HCT116 (cell line): Measurements from ENCODE around the gene ZNF554. TPM values are rescaled to one million over a fixed set of nuclear protein-coding genes. Genes with fewer than 3 reads are reported as not detected.

Experiments used
- ATAC-seq: fragments of 200-7000 bp; cut with Tn5 transposase; 2 replicates; pipeline ENCODE4 v1.9.1; 2020; ENCODE audit warnings: mild to moderate bottlenecking, moderate library complexity
- BruUV-seq: library from RNA; stranded (reverse); fragments of 400-500 nt; replicated peaks from 2 replicates; lab custom pipeline; 2021; lab: Mats Ljungman, UMichigan
- CTCF ChIA-PET: fragments of 300-600 bp; sonication (Branson Sonifier 250); formaldehyde crosslinking; loops from one replicate; lab custom pipeline; 2021; ENCODE audit warnings: antibody characterized with exemption; lab: Charles Lee
- POLR2A ChIA-PET: fragments of 300-600, 350-600 bp; sonication (Branson Sonifier 250); formaldehyde crosslinking; loops from one replicate; lab custom pipeline; 2021; ENCODE audit warnings: antibody characterized with exemption; lab: Charles Lee
- RAD21 ChIA-PET, 2 experiments: fragments of 300-600 bp; sonication (Branson Sonifier 250); formaldehyde crosslinking; loops; one replicate each; lab custom pipeline; 2023; ENCODE audit warnings: low total read pairs in 2 of 2; ENCODE audit not compliant: uncharacterized antibody in 2 of 2, unreplicated experiment in 2 of 2, low non-redundant PET in 1 of 2; lab: Charles Lee
- DNase-seq: peaks from one replicate; pipeline ENCODE4 v3.0.0-alpha.2; 2010; ENCODE audit warnings: low read depth, low spot score
- H2AFZ ChIP-seq: fragments of 200-600 bp; shearing (Covaris generic), sonication (generic); 2 replicates; pipeline ENCODE4 v1.6.1; 2017; ENCODE audit warnings: low read depth, mixed run types, mixed read lengths, antibody characterized with exemption, low read length; ENCODE audit not compliant: poor library complexity, severe bottlenecking
- H3K27ac ChIP-seq: 2 replicates; pipeline ENCODE4 v1.5.1; 2012; ENCODE audit warnings: low read depth, low read length
- H3K27me3 ChIP-seq: fragments of 200-600 bp; sonication (generic); 2 replicates; pipeline ENCODE4 v1.6.1; 2016; ENCODE audit warnings: mixed run types, low read length, mixed read lengths; ENCODE audit not compliant: insufficient read depth
- H3K36me3 ChIP-seq, 2 experiments: fragments of 200-500 bp in 1 of 2; fragments of 200-600 bp in 1 of 2; sonication (Bioruptor generic) in 1 of 2; sonication (generic) in 1 of 2; 2 replicates each; pipeline versions ENCODE4 v1.5.1 to v1.6.1; 2014 to 2016; ENCODE audit warnings: low read length in 2 of 2, inconsistent platforms in 1 of 2, mixed read lengths in 1 of 2, mixed run types in 1 of 2; ENCODE audit not compliant: insufficient read depth in 2 of 2, control insufficient read depth in 1 of 2
- H3K4me1 ChIP-seq, 2 experiments: fragments of 200-600 bp in 1 of 2; sonication (generic) in 1 of 2; 2 replicates each; pipeline versions ENCODE4 v1.5.1 to v1.6.1; 2012 to 2017; ENCODE audit warnings: low read length in 2 of 2, inconsistent platforms in 1 of 2, mild to moderate bottlenecking in 1 of 2, mixed read lengths in 1 of 2, mixed run types in 1 of 2, moderate library complexity in 1 of 2; ENCODE audit not compliant: insufficient read depth in 2 of 2, control insufficient read depth in 1 of 2
- H3K4me2 ChIP-seq: fragments of 200-600 bp; sonication (generic); 2 replicates; pipeline ENCODE4 v1.6.1; 2017; ENCODE audit warnings: mixed run types, low read length, mixed read lengths
- H3K4me3 ChIP-seq, 2 experiments: fragments of 200-600 bp in 1 of 2; sonication (generic) in 1 of 2; replicated peaks in 1 of 2; 2 replicates each; pipeline ENCODE4 v1.5.1; 2011 to 2016; ENCODE audit warnings: low read length in 2 of 2, control low read depth in 1 of 2, low read depth in 1 of 2, mild to moderate bottlenecking in 1 of 2, mixed read lengths in 1 of 2, mixed run types in 1 of 2
- H3K79me2 ChIP-seq: fragments of 200-600 bp; sonication (generic); 2 replicates; pipeline ENCODE4 v1.6.1; 2017; ENCODE audit warnings: mild to moderate bottlenecking, mixed run types, low read length, moderate library complexity, mixed read lengths; ENCODE audit not compliant: insufficient read depth
- H3K9ac ChIP-seq: fragments of 200-600 bp; sonication (generic); 2 replicates; pipeline ENCODE4 v1.6.1; 2016; ENCODE audit warnings: low read length, mixed read lengths
- H3K9me2 ChIP-seq: fragments of 200-600 bp; sonication (generic), shearing (Covaris generic); 2 replicates; pipeline ENCODE4 v1.6.1; 2017; ENCODE audit warnings: mixed run types, mild to moderate bottlenecking, moderate library complexity; ENCODE audit not compliant: insufficient read depth
- H3K9me3 ChIP-seq, 2 experiments: fragments of 200-500 bp in 1 of 2; fragments of 200-600 bp in 1 of 2; sonication (Bioruptor generic) in 1 of 2; sonication (generic) in 1 of 2; 2 replicates each; pipeline ENCODE4 v1.6.1; 2014 to 2017; ENCODE audit warnings: low read length in 2 of 2, mixed read lengths in 2 of 2, inconsistent platforms in 1 of 2, low read depth in 1 of 2, mild to moderate bottlenecking in 1 of 2, mixed run types in 1 of 2, moderate library complexity in 1 of 2; ENCODE audit not compliant: control insufficient read depth in 1 of 2, insufficient read depth in 1 of 2
- H4K20me1 ChIP-seq: fragments of 200-600 bp; sonication (generic), shearing (Covaris generic); 2 replicates; pipeline ENCODE4 v1.6.1; 2017; ENCODE audit warnings: mixed run types, mild to moderate bottlenecking, moderate library complexity; ENCODE audit not compliant: insufficient read depth
- ATF3 ChIP-seq: IDR thresholded peaks from 2 replicates; pipeline ENCODE4 v1.6.1; 2012
- CEBPB ChIP-seq: IDR thresholded peaks from 2 replicates; pipeline ENCODE4 v1.6.1; 2012; ENCODE audit warnings: low read depth
- CTCF ChIP-seq, 3 experiments: fragments of 200-600 bp in 1 of 3; sonication (generic) in 1 of 3; IDR thresholded peaks in 2 of 3; conservative IDR thresholded peaks in 1 of 3; 2 replicates each; pipeline ENCODE4 v1.5.1; 2012 to 2017; ENCODE audit warnings: low read depth in 2 of 3, low read length in 2 of 3, antibody characterized with exemption in 1 of 3, borderline replicate concordance in 1 of 3, control low read depth in 1 of 3, mild to moderate bottlenecking in 1 of 3, mixed read lengths in 1 of 3, mixed run types in 1 of 3, moderate library complexity in 1 of 3; ENCODE audit not compliant: insufficient read depth in 1 of 3
- ELF1 ChIP-seq: IDR thresholded peaks from 2 replicates; pipeline ENCODE4 v1.6.1; 2012; ENCODE audit warnings: low read depth, borderline replicate concordance
- EZH2 ChIP-seq: fragments of 200-600 bp; sonication (generic); IDR thresholded peaks from 2 replicates; pipeline ENCODE4 v1.6.1; 2017; ENCODE audit warnings: antibody characterized with exemption, mixed run types
- EZH2phosphoT487 ChIP-seq: fragments of 200-600 bp; IDR thresholded peaks from 2 replicates; pipeline ENCODE4 v1.6.1; 2018; ENCODE audit warnings: antibody characterized with exemption, borderline replicate concordance
- FOSL1 ChIP-seq: IDR thresholded peaks from 2 replicates; pipeline ENCODE4 v1.6.1; 2012; ENCODE audit warnings: low read depth
- JUND ChIP-seq: IDR thresholded peaks from 2 replicates; pipeline ENCODE4 v1.6.1; 2012
- POLR2A ChIP-seq: IDR thresholded peaks from 2 replicates; pipeline ENCODE4 v1.7.0; 2011; ENCODE audit warnings: borderline replicate concordance; ENCODE audit not compliant: insufficient read depth, insufficient read length; ENCODE audit errors: extremely low read depth
- RAD21 ChIP-seq: IDR thresholded peaks from 2 replicates; pipeline ENCODE4 v1.6.1; 2012; ENCODE audit warnings: low read depth, mild to moderate bottlenecking
- REST ChIP-seq: IDR thresholded peaks from 2 replicates; pipeline ENCODE4 v1.6.1; 2012; ENCODE audit warnings: low read depth
- SIN3A ChIP-seq: IDR thresholded peaks from 2 replicates; pipeline ENCODE4 v1.6.1; 2012; ENCODE audit warnings: low read depth
- SP1 ChIP-seq: IDR thresholded peaks from 2 replicates; pipeline ENCODE4 v1.6.1; 2012; ENCODE audit warnings: low read depth
- SRF ChIP-seq: IDR thresholded peaks from 2 replicates; pipeline ENCODE4 v1.6.1; 2012; ENCODE audit warnings: low read depth
- YY1 ChIP-seq: IDR thresholded peaks from 2 replicates; pipeline ENCODE4 v1.6.1; 2011; ENCODE audit warnings: low read length, low read depth, moderate library complexity, mild to moderate bottlenecking; ENCODE audit not compliant: insufficient replicate concordance; ENCODE audit errors: extremely low read depth
- ZBTB33 ChIP-seq: IDR thresholded peaks from 2 replicates; pipeline ENCODE4 v1.6.1; 2011; ENCODE audit warnings: mild to moderate bottlenecking, low read length, moderate library complexity; ENCODE audit not compliant: insufficient replicate concordance; ENCODE audit errors: extremely low read depth
- ZNF274 ChIP-seq: fragments of 200-500 bp; sonication (Bioruptor generic); IDR thresholded peaks from 2 replicates; pipeline ENCODE4 v1.6.1; 2014; ENCODE audit warnings: mild to moderate bottlenecking, low read depth, low read length, inconsistent platforms
- intact Hi-C: fragments of 100-400 bp; cut with micrococcal nuclease; formaldehyde crosslinking; loops from 2 replicates; pipeline ENCODE4 v1.10.0; 2022
- total RNA-seq: library from RNA; stranded (reverse); gene quantifications from one replicate; pipeline ENCODE4 v1.2.1, GENCODE V29; 2021; ENCODE audit not compliant: unreplicated experiment

Gene ZNF554
- total RNA-seq, 1 experiment from 2014 or later, result 4.0 TPM

GRCh38 chr19:2840794-2841791, 21.4 kb downstream of the ZNF554 start, which contains the start of gene ZNF555:
ZNF555 (plus strand) TSS chr19:2841475; CDS start chr19:2841573, 98 bp downstream.
- ChIA-PET CTCF (interaction anchor here (0.7 to 1.7 kb wide), 4 partner anchors 10 to 109 kb away, joined by 3 to 5 read pairs (median 4); no protein-coding TSS in a partner anchor), POLR2A (interaction anchor here (0.5 kb wide), 1 partner anchor 193 kb away, joined by 3 read pairs; no protein-coding TSS in a partner anchor), RAD21 (no interaction called here)
- Histone ChIP-seq H3K79me2 (no peaks in the 10 kb centered on the region; the same call in 1 of the 2 replicates), H3K9me2 (no peaks in the 10 kb centered on the region), H3K4me2 (peak within 1 kb of the TSS; percentile 87), H3K27ac (peak within 1 kb of the TSS; percentile 67; the same call in 1 of the 2 replicates), H3K9me3 (peaks cover 1 to 7% of the 10 kb centered on the region in 2 experiments; a peak in 2 of 4 replicates), H3K27me3 (no peaks in the 10 kb centered on the region), H3K4me3 (peak within 1 kb of the TSS; percentile 53 to 64), H4K20me1 (no peaks in the 10 kb centered on the region), H3K4me1 (peaks cover 0 to 12% of the 10 kb centered on the region in 2 experiments; a peak in 2 of 4 replicates), H3K36me3 (no peaks in the 10 kb centered on the region), H2AFZ (no peak within 1 kb of the TSS), H3K9ac (peak within 1 kb of the TSS; percentile 56)
- no TSS peak for BruUV-seq
- peak; percentile 98 for DNase-seq
- intact Hi-C loops, result loop anchor here (10.0 kb wide), 1 partner anchor 94 kb away; no protein-coding TSS in a partner anchor
- peak; percentile 99 for ATAC-seq
- TF ChIP-seq FOSL1 (no peak), RAD21 (no peak), YY1 (no peak), ELF1 (no peak), ATF3 (no peak), ZNF274 (no peak), SIN3A (no peak), CTCF (IDR thresholded peaks at IDR 0.05 in 2 of 3, conservative IDR thresholded peaks at IDR 0.05 in 1 of 3; ENCODE audit: borderline replicate concordance in 1 of 3, insufficient read depth in 1 of 3, low read depth in 2 of 3, low read length in 2 of 3) (peak in 2 of 3 experiments; percentile 33 to 56; a peak in 3 of 6 replicates), POLR2A (no peak), JUND (no peak), EZH2 (no peak), SP1 (peak; percentile 98), ZBTB33 (no peak), EZH2phosphoT487 (no peak), SRF (no peak), CEBPB (no peak), REST (no peak)
